ENCODE measurements around the gene AJM1.
"Not testable (repeated sequence)": the region's sequence is repeated elsewhere in the genome, so short reads cannot be mapped to it uniquely, and the experiment has no call there.

Gene AJM1

DNA sequence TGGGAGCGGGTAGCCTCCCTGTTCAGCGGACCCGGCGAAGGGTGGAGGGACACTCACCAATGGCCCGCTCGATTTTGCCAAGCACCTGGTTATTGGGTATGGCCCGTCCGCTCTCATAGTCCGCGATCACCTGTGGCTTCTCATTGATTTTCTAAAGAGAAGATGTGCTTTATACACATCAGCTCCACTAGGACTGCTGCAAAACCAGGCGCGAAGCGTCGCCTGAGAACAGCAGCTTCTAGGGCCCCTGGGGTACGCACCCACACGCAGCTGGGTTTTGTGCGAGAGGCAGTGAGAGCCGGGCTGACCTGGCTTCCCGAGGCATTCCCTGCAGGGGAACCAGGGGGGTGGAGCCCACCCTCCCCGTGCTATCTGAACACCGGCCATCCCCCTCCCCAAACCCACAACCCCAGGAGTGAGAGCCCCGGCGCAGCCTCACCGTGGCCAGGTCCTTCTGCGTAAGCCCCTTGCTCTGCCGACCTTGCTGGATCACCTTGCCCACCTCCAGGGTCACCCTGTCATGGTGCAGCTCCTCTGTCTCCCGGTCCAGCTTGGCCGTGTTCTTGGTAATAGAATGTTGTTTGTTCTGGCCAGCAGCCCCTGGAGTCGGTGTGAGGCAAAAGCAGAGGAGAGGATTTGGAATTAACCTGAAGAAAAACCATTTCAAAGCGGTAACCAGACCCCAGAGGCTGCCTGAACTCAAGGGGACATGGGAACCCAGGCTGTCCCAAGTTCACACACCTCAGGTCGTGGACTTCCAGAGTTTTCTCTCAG is 20.8 kb downstream of the AJM1 start:
- no peak for DNase-seq (ENCODE audit: low spot score)
- Histone ChIP-seq H3K4me1 (ENCODE audit: insufficient read depth, poor library complexity, severe bottlenecking) (peaks cover 3% of the 10 kb centered on the region), H3K36me3 (ENCODE audit: low read depth) (peaks cover 34% of the 10 kb centered on the region)

DNA sequence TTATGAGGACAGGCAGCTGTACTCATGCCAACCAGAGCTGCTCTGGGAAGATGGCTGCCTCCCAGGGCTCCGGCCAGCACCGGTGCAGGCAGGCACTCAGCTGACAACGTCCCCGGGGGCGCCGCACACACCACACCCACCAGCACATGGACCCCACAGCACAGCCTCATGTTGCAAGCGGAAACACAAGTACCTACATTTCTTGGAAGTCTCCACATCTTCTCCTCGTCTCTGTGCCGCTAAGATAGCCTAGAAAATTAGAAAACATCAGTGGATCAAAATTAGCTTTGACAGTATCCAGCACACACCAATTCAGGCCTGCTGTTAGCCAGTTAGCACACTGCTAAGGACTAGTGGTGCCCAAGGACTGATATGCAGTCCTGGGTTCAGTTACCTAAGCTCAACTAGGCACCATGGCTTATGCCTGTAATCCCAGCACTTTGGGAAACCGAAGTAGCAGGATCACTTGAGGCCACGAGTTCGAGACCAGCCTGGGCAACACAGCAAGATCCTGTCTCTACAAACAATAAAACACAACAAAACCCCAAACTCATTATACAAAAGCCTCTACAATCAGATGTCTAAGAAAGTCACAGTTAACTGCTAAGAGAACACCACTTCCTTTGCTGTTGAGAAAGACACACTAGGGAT is 21.5 kb downstream of the AJM1 start:
- H3K4me3 ChIP-seq (ENCODE audit: severe bottlenecking) = no peak overlapping the region
- H3K27me3 ChIP-seq (ENCODE audit: insufficient read depth, poor library complexity, severe bottlenecking) = no peaks in the 10 kb centered on the region
- ATAC-seq (ENCODE audit: low read depth) (no peak), DNase-seq (ENCODE audit: low spot score) (no peak)
- H3K9me3 ChIP-seq (ENCODE audit: severe bottlenecking) = peaks cover 3% of the 10 kb centered on the region
- no peak for TF ChIP-seq CTCF (IDR thresholded peaks at IDR 0.05; ENCODE audit: poor library complexity, severe bottlenecking)
- H3K36me3 ChIP-seq (ENCODE audit: low read depth) = peaks cover 34% of the 10 kb centered on the region
- no peak overlapping the region for H3K27ac ChIP-seq (ENCODE audit: poor library complexity, severe bottlenecking)
- peaks cover 3% of the 10 kb centered on the region for H3K4me1 ChIP-seq (ENCODE audit: insufficient read depth, poor library complexity, severe bottlenecking)

More for the DNA sequence above, 20.8 kb downstream of the AJM1 start:
- TF ChIP-seq CTCF (IDR thresholded peaks at IDR 0.05; ENCODE audit: poor library complexity, severe bottlenecking) = no peak
- no peak overlapping the region for H3K4me3 ChIP-seq (ENCODE audit: severe bottlenecking)
- ATAC-seq (ENCODE audit: low read depth) = no peak
- H3K27me3 ChIP-seq (ENCODE audit: insufficient read depth, poor library complexity, severe bottlenecking) = no peaks in the 10 kb centered on the region
- H3K9me3 ChIP-seq (ENCODE audit: severe bottlenecking) = peaks cover 3% of the 10 kb centered on the region
- H3K27ac ChIP-seq (ENCODE audit: poor library complexity, severe bottlenecking) = no peak overlapping the region

DNA sequence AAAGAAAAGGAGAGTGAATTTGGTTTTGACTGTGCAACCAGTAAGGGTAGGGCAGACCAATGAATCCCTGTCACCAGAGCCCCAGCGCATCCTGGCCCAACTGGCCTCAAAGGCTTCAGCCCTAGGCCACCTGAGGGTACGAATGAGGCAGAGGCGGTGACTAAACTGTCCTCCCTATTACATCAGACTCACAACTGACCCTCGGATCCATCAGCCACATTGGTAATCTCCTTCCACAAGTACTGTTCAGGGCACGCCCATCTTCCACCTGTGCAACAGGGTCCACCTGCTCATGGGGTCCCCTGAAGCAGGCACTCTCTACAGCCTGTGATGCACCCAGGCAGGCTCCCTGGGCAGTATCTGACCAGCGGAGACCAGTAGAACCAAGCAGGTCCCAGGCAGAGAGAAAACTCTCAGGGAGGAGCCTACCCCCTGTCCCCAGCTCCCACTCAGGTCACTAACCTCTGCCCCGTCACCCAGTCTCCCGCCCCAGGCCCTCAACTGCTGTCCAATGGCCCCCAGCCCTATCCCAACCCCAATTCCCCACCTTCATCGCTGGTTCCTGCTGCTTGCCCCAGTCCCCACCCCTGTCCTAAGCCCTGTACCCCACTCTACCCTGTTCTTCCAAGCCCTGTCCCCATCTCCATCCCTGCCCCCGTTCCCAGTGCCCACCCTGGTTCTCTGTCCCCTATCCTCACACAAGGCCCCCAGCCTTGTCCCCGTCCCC is 22.9 kb downstream of the AJM1 start:
- no peak for TF ChIP-seq CTCF (IDR thresholded peaks at IDR 0.05; ENCODE audit: poor library complexity, severe bottlenecking)
- DNase-seq (ENCODE audit: low spot score) = peak; percentile 48
- peak overlapping the region; percentile 52 for H3K27ac ChIP-seq (ENCODE audit: poor library complexity, severe bottlenecking)
- no peaks in the 10 kb centered on the region for H3K27me3 ChIP-seq (ENCODE audit: insufficient read depth, poor library complexity, severe bottlenecking)
- peaks cover 3% of the 10 kb centered on the region for H3K4me1 ChIP-seq (ENCODE audit: insufficient read depth, poor library complexity, severe bottlenecking)
- peaks cover 34% of the 10 kb centered on the region for H3K36me3 ChIP-seq (ENCODE audit: low read depth)
- H3K9me3 ChIP-seq (ENCODE audit: severe bottlenecking) = peaks cover 7% of the 10 kb centered on the region
- H3K4me3 ChIP-seq (ENCODE audit: severe bottlenecking) = peak overlapping the region; percentile 46
- no peak for ATAC-seq (ENCODE audit: low read depth)

GRCh38 chr9:136865768-136866103 is 23.5 kb downstream of the AJM1 start:
- DNase-seq (ENCODE audit: low spot score) = peak; percentile 52
- Histone ChIP-seq H3K27ac (ENCODE audit: poor library complexity, severe bottlenecking) (peak overlapping the region; percentile 52), H3K36me3 (ENCODE audit: low read depth) (peaks cover 34% of the 10 kb centered on the region), H3K9me3 (ENCODE audit: severe bottlenecking) (peaks cover 8% of the 10 kb centered on the region), H3K4me3 (ENCODE audit: severe bottlenecking) (peak overlapping the region; percentile 46), H3K27me3 (ENCODE audit: insufficient read depth, poor library complexity, severe bottlenecking) (no peaks in the 10 kb centered on the region), H3K4me1 (ENCODE audit: insufficient read depth, poor library complexity, severe bottlenecking) (peaks cover 3% of the 10 kb centered on the region)
- ATAC-seq (ENCODE audit: low read depth) = peak; percentile 22
- TF ChIP-seq CTCF (IDR thresholded peaks at IDR 0.05; ENCODE audit: poor library complexity, severe bottlenecking) = no peak

DNA sequence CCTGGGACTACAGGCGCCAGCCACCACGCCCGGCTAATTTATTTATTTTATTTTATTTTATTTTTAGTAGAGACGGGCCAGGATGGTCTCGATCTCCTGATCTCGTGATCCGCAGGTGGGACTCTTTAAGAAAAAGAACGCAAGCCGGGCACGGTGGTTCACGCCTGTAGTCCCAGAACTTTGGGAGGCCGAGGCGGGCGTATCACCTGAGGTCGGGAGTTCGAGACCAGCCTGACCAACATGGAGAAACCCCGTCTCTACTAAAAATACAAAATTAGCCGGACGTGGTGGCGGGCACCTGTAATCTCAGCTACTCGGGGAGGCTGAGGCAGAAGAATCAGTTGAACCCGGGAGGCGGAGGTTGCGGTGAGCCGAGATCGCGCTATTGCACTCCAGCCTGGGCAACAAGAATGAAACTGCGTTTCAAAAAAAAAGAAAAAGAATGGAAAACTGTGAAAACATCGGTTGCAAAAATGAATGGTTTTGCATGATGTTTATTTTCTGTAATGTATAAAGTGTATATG is 24.7 kb downstream of the AJM1 start:
- not testable (repeated sequence) for DNase-seq (ENCODE audit: low spot score); H3K27me3 ChIP-seq (ENCODE audit: insufficient read depth, poor library complexity, severe bottlenecking); H3K4me1 ChIP-seq (ENCODE audit: insufficient read depth, poor library complexity, severe bottlenecking); ATAC-seq (ENCODE audit: low read depth)
- peaks cover 17% of the 10 kb centered on the region for H3K9me3 ChIP-seq (ENCODE audit: severe bottlenecking)
- peaks cover 32% of the 10 kb centered on the region for H3K36me3 ChIP-seq (ENCODE audit: low read depth)
- peak overlapping the region; percentile 46 for H3K4me3 ChIP-seq (ENCODE audit: severe bottlenecking)
- peak overlapping the region; percentile 52 for H3K27ac ChIP-seq (ENCODE audit: poor library complexity, severe bottlenecking)
